HepG2 (cell line): ENCODE results near the gene PIP5K1C.

ENCODE experiments used
- AFF4 ChIP-seq: sonication (generic); formaldehyde crosslinking; IDR thresholded peaks from 2 replicates; pipeline ENCODE4 v1.4.0; 2020; ENCODE audit warnings: missing genetic modification reagents
- NR3C1 ChIP-seq: sonication (generic); formaldehyde crosslinking; IDR thresholded peaks from 2 replicates; pipeline ENCODE4 v1.4.0; 2020; ENCODE audit warnings: missing genetic modification reagents
- RNF219 ChIP-seq: sonication (generic); formaldehyde crosslinking; IDR thresholded peaks from 2 replicates; pipeline ENCODE4 v1.5.0; 2020; ENCODE audit warnings: mild to moderate bottlenecking, missing genetic modification reagents
- TAF1 ChIP-seq: sonication (generic); formaldehyde crosslinking; IDR thresholded peaks from 2 replicates; pipeline ENCODE4 v1.4.0; 2020; ENCODE audit warnings: missing genetic modification reagents
- TSC22D2 ChIP-seq: sonication (generic); formaldehyde crosslinking; IDR thresholded peaks from 2 replicates; pipeline ENCODE4 v1.5.1; 2020; ENCODE audit warnings: missing genetic modification reagents, mild to moderate bottlenecking, borderline replicate concordance
- ZNF780A ChIP-seq: sonication (generic); formaldehyde crosslinking; IDR thresholded peaks from 2 replicates; pipeline ENCODE4 v1.8.0; 2022; ENCODE audit warnings: mild to moderate bottlenecking, missing genetic modification reagents, moderate library complexity

- TF ChIP-seq ZNF780A (no peak), TSC22D2 (CRISPR knock-in tag) (no peak), RNF219 (no peak), TAF1 (no peak), NR3C1 (CRISPR knock-in tag) (no peak), AFF4 (CRISPR knock-in tag) (no peak)
Observed at GRCh38 chr19:3661284-3662238, 38.7 kb downstream of the PIP5K1C start.
